ENCODE data around the gene RERE. TPM values are rescaled to one million over a fixed set of nuclear protein-coding genes. Genes with fewer than 3 reads are reported as not detected.

Gene RERE
- polyA plus RNA-seq, 1 of the 3 experiments (the other 2 are of a cell fraction), result 8.1 TPM

GRCh38 chr1:8350914-8351684 lies 466.3 kb downstream of the RERE start:
- TF ChIP-seq USF1 (IDR thresholded peaks at IDR 0.05; ENCODE audit: borderline replicate concordance, low read depth), result no peak
- no peak for TF ChIP-seq RAD21 (IDR thresholded peaks at IDR 0.05; ENCODE audit: low read length)
- no peak for TF ChIP-seq GABPA (IDR thresholded peaks at IDR 0.05; ENCODE audit: low read depth)
- no peak for TF ChIP-seq EZH2phosphoT487 (IDR thresholded peaks at IDR 0.05; ENCODE audit: borderline replicate concordance, low read depth)
- no peak for TF ChIP-seq GATA2 (CRISPR knock-in tag; IDR thresholded peaks at IDR 0.05)
- no peak for TF ChIP-seq MAX (IDR thresholded peaks at IDR 0.05; ENCODE audit: low read depth)
- no peak for TF ChIP-seq RXRA (IDR thresholded peaks at IDR 0.05; ENCODE audit: borderline replicate concordance, low read depth)
- no peak for TF ChIP-seq FOXM1 (IDR thresholded peaks at IDR 0.05; ENCODE audit: low read depth)
- no peak for TF ChIP-seq USF2 (IDR thresholded peaks at IDR 0.05; ENCODE audit: borderline replicate concordance, low read depth, low read length)
- TF ChIP-seq SMC3 (IDR thresholded peaks at IDR 0.05; ENCODE audit: low read depth, low read length), result no peak
- no peak for TF ChIP-seq JUND (IDR thresholded peaks at IDR 0.05)
- no peak for TF ChIP-seq EP300 (IDR thresholded peaks at IDR 0.05; ENCODE audit: borderline replicate concordance in 1 of 2, low read depth in 1 of 2, low read length in 1 of 2)
- TF ChIP-seq FOSL2 (IDR thresholded peaks at IDR 0.05; ENCODE audit: borderline replicate concordance, low read depth), result no peak
- no peak for TF ChIP-seq NFIC (IDR thresholded peaks at IDR 0.05; ENCODE audit: borderline replicate concordance)
- no peak for TF ChIP-seq ELF1 (IDR thresholded peaks at IDR 0.05)
- TF ChIP-seq MEF2A (IDR thresholded peaks at IDR 0.05; ENCODE audit: borderline replicate concordance, low read depth), result no peak
- no peak for TF ChIP-seq FOXJ3 (CRISPR knock-in tag; IDR thresholded peaks at IDR 0.05)
- TF ChIP-seq IRF3 (IDR thresholded peaks at IDR 0.05; ENCODE audit: low read depth, low read length), result no peak
- no peak for TF ChIP-seq SIN3A (IDR thresholded peaks at IDR 0.05; ENCODE audit: borderline replicate concordance, low read depth, low read length)
- no peak overlapping the region for H3K4me3 ChIP-seq (ENCODE audit: low read depth in 2 of 2, low read length in 1 of 2)
- no peak overlapping the region for H3K9ac ChIP-seq
- H3K9me3 ChIP-seq, result no peaks in the 10 kb centered on the region
- WGBS (ENCODE audit: low lambda C conversion rate), result 96% methylated on average over 15 of the region's 24 CpGs
- no peaks in the 10 kb centered on the region for H4K20me1 ChIP-seq (ENCODE audit: insufficient read depth)
- H3K4me1 ChIP-seq (ENCODE audit: control insufficient read depth in 1 of 2, insufficient read depth in 2 of 2, low read depth in 1 of 2, low read length in 1 of 2), result peaks cover 0 to 17% of the 10 kb centered on the region in 2 experiments; a peak in 1 of 4 replicates
- no peak overlapping the region; a peak in 1 of 4 replicates for H3K27ac ChIP-seq (ENCODE audit: low read depth in 2 of 2, low read length in 1 of 2)
- no peak for DNase-seq
- CTCF ChIA-PET, result interaction anchor here (0.7 to 4.9 kb wide), 14 partner anchors 9 to 404 kb away, joined by 3 to 69 read pairs (median 6); partner anchors contain the start of gene SLC45A1
- H3K4me2 ChIP-seq, result no peak overlapping the region
- POLR2A ChIA-PET, result no interaction called here
- no peaks in the 10 kb centered on the region for H3K27me3 ChIP-seq (ENCODE audit: insufficient read depth)
- no peak overlapping the region for H2AFZ ChIP-seq (ENCODE audit: low read depth)
- H3K36me3 ChIP-seq (replicated peaks in 1 of 2; ENCODE audit: control insufficient read depth in 1 of 2, insufficient read depth in 2 of 2, low read length in 1 of 2), result peaks cover 0 to 39% of the 10 kb centered on the region in 2 experiments
- H3F3A ChIP-seq (replicated peaks; ENCODE audit: insufficient read depth), result peaks cover 4% of the 10 kb centered on the region
- H3K9me2 ChIP-seq, result no peaks in the 10 kb centered on the region
- no peaks in the 10 kb centered on the region for H3K79me2 ChIP-seq (ENCODE audit: insufficient read depth)

Data from SK-N-SH (cell line).